Endothelial cell of umbilical vein (primary cell): ENCODE data around the gene TMEM267. TPM values are rescaled to one million over a fixed set of nuclear protein-coding genes. Genes with fewer than 3 reads are reported as not detected.
"Not testable (repeated sequence)": the region's sequence is repeated elsewhere in the genome, so short reads cannot be mapped to it uniquely, and the experiment has no call there.

Experiments
- BruUV-seq: library from RNA; stranded (reverse); fragments of 400-500 nt; replicated peaks from 2 replicates; lab custom pipeline; 2021; lab: Mats Ljungman, UMichigan
- CTCF ChIA-PET: fragments of 300-600, 350-600 bp; sonication (Branson Sonifier 250); formaldehyde crosslinking; loops from one replicate; lab custom pipeline; 2021; ENCODE audit warnings: antibody characterized with exemption, inconsistent platforms; lab: Charles Lee
- POLR2A ChIA-PET: fragments of 300-600, 350-600 bp; sonication (Branson Sonifier 250); formaldehyde crosslinking; loops from one replicate; lab custom pipeline; 2021; ENCODE audit warnings: antibody characterized with exemption, inconsistent platforms; lab: Charles Lee
- DNase-seq: peaks from one replicate; pipeline ENCODE4 v3.0.0-alpha.2; 2011; ENCODE audit warnings: low read depth, low spot score
- FAIRE-seq: peaks from 2 replicates; lab custom pipeline; 2011; peaks lifted over from hg19 to GRCh38; lab: Jason Lieb, UNC
- H2AFZ ChIP-seq: 2 replicates; pipeline ENCODE4 v1.6.0; 2012; ENCODE audit warnings: low read depth, low read length, control low read depth, inconsistent platforms
- H3K27ac ChIP-seq: 2 replicates; pipeline ENCODE4 v1.5.1; 2011; ENCODE audit warnings: low read depth, mild to moderate bottlenecking, control low read depth, low read length, moderate library complexity; ENCODE audit not compliant: insufficient read depth
- H3K27me3 ChIP-seq, 2 experiments: 2 replicates each; pipeline versions ENCODE4 v1.6.0 to v1.6.1; 2011; ENCODE audit warnings: low read length in 2 of 2, mixed read lengths in 1 of 2; ENCODE audit not compliant: control insufficient read depth in 2 of 2, insufficient read depth in 2 of 2
- H3K36me3 ChIP-seq, 2 experiments: 2 replicates in 1 of 2; 3 replicates in 1 of 2; pipeline ENCODE4 v1.5.1; 2011; ENCODE audit warnings: low read length in 2 of 2, mild to moderate bottlenecking in 1 of 2, moderate library complexity in 1 of 2; ENCODE audit not compliant: control insufficient read depth in 2 of 2, insufficient read depth in 2 of 2; ENCODE audit errors: extremely low read depth in 1 of 2
- H3K4me1 ChIP-seq: 3 replicates; pipeline ENCODE4 v1.5.1; 2011; ENCODE audit warnings: mild to moderate bottlenecking, low read length; ENCODE audit not compliant: control insufficient read depth, insufficient read depth; ENCODE audit errors: extremely low read depth
- H3K4me2 ChIP-seq: 2 replicates; pipeline ENCODE4 v1.6.1; 2011; ENCODE audit warnings: low read length, control low read depth, mixed read lengths; ENCODE audit not compliant: insufficient read depth
- H3K4me3 ChIP-seq, 3 experiments: fragments of 200-600 bp in 1 of 3; sonication (generic), shearing (Covaris generic) in 1 of 3; replicated peaks in 1 of 3; 2 replicates each; pipeline ENCODE4 v1.5.1; 2011 to 2016; ENCODE audit warnings: control low read depth in 3 of 3, low read length in 3 of 3, mild to moderate bottlenecking in 2 of 3, inconsistent platforms in 1 of 3, low read depth in 1 of 3, moderate library complexity in 1 of 3; ENCODE audit not compliant: insufficient read depth in 1 of 3
- H3K79me2 ChIP-seq: 2 replicates; pipeline ENCODE4 v1.6.0; 2012; ENCODE audit warnings: low read length, inconsistent platforms; ENCODE audit not compliant: control insufficient read depth, insufficient read depth
- H3K9ac ChIP-seq: replicated peaks from 2 replicates; pipeline ENCODE3; 2011; ENCODE audit warnings: low read length, control low read depth; ENCODE audit not compliant: insufficient read depth; ENCODE audit errors: extremely low read depth
- H3K9me1 ChIP-seq: replicated peaks from 3 replicates; pipeline ENCODE4 v1.6.0; 2011; ENCODE audit warnings: mild to moderate bottlenecking, low read length; ENCODE audit not compliant: control insufficient read depth, insufficient read depth; ENCODE audit errors: extremely low read depth
- H3K9me3 ChIP-seq: replicated peaks from 2 replicates; pipeline ENCODE4 v1.5.1; 2012; ENCODE audit warnings: low read length, inconsistent platforms; ENCODE audit not compliant: control insufficient read depth, insufficient read depth
- H4K20me1 ChIP-seq: replicated peaks from 2 replicates; pipeline ENCODE3; 2011; ENCODE audit warnings: mild to moderate bottlenecking, low read length; ENCODE audit not compliant: control insufficient read depth, insufficient read depth; ENCODE audit errors: extremely low read depth
- CTCF ChIP-seq, 2 donors: IDR thresholded peaks; 1 replicate in 1 of 2; 2 replicates in 1 of 2; pipeline ENCODE4 v1.5.1; 2011; ENCODE audit warnings: low read length in 2 of 2, mild to moderate bottlenecking in 2 of 2, moderate library complexity in 2 of 2, control low read depth in 1 of 2, inconsistent platforms in 1 of 2, low read depth in 1 of 2; ENCODE audit not compliant: insufficient read depth in 1 of 2; ENCODE audit errors: extremely low read depth in 1 of 2
- EZH2 ChIP-seq: IDR thresholded peaks from 2 replicates; pipeline ENCODE4 v1.6.1; 2012; ENCODE audit warnings: borderline replicate concordance, low read depth, mild to moderate bottlenecking, moderate library complexity, low read length, inconsistent platforms; ENCODE audit not compliant: severe bottlenecking
- FOS ChIP-seq: IDR thresholded peaks from 2 replicates; pipeline ENCODE4 v1.6.1; 2011; ENCODE audit warnings: mild to moderate bottlenecking, low read length, moderate library complexity, borderline replicate concordance; ENCODE audit not compliant: insufficient read depth
- GATA2 ChIP-seq: IDR thresholded peaks from 2 replicates; pipeline ENCODE4 v1.7.0; 2011; ENCODE audit warnings: low read depth, mild to moderate bottlenecking, moderate library complexity, mixed read lengths, low read length; ENCODE audit not compliant: insufficient read length, insufficient read depth
- JUN ChIP-seq: IDR thresholded peaks from 2 replicates; pipeline ENCODE4 v1.6.1; 2011; ENCODE audit warnings: borderline replicate concordance, low read depth; ENCODE audit not compliant: insufficient read length, insufficient read depth
- MAX ChIP-seq: IDR thresholded peaks from 2 replicates; pipeline ENCODE4 v1.6.1; 2011; ENCODE audit not compliant: insufficient read depth, insufficient read length
- MYC ChIP-seq: IDR thresholded peaks from one replicate; pipeline ENCODE4 v1.6.1; 2011; ENCODE audit warnings: mild to moderate bottlenecking, low read depth, low read length
- POLR2A ChIP-seq: IDR thresholded peaks from 2 replicates; pipeline ENCODE4 v1.6.1; 2012; ENCODE audit warnings: low read depth, mild to moderate bottlenecking, control low read depth, low read length
- POLR2AphosphoS5 ChIP-seq: IDR thresholded peaks from 2 replicates; pipeline ENCODE4 v1.6.1; 2012; ENCODE audit warnings: low read depth, mild to moderate bottlenecking, control low read depth, low read length, moderate library complexity; ENCODE audit not compliant: insufficient read depth
- dilution Hi-C: fragments of 300-500 bp; cut with MboI; formaldehyde crosslinking; loops from one replicate; pipeline ENCODE4 v1.15.0; 2019; ENCODE audit warnings: low sequenced_read_pairs; ENCODE audit not compliant: extremely low pct_ligation_motif_present
- intact Hi-C: fragments of 100-400 bp; cut with micrococcal nuclease; formaldehyde crosslinking; loops from one replicate; pipeline ENCODE4 v1.10.0; 2022
- polyA plus RNA-seq, 4 experiments: library from polyadenylated mRNA; depleted of rRNA in 3 of 4; stranded (reverse) in 3 of 4; unstranded in 1 of 4; fragments of >200 nt; gene quantifications; 2 replicates each; pipeline versions ENCODE4 v1.2.1 to v1.2.3, GENCODE V29; 2011 to 2012; ENCODE audit warnings: missing spikeins in 1 of 4
- total RNA-seq: library from RNA; stranded (reverse); gene quantifications from 2 replicates; pipeline ENCODE4 v1.2.3, GENCODE V29; 2021

Gene TMEM267
- total and polyA plus RNA-seq, 2 donors (not counting 3 experiments of a cell fraction or from before 2014, with no cell fraction given) = 5.4 to 8.6 TPM

GRCh38 chr5:43456556-43456955, 27.1 kb downstream of the TMEM267 start:
- H3K36me3 ChIP-seq = no peaks in the 10 kb centered on the region
- FAIRE-seq = no peak
- H3K79me2 ChIP-seq = no peaks in the 10 kb centered on the region
- ChIA-PET POLR2A (no interaction called here), CTCF (interaction anchor here (1.0 kb wide), 1 partner anchor 567 kb away, joined by 3 read pairs; no protein-coding TSS in a partner anchor)
- intact Hi-C loops (no loop called here), dilution Hi-C loops (no loop called here)
- no peak overlapping the region for H3K9ac ChIP-seq
- H3K9me3 ChIP-seq = no peaks in the 10 kb centered on the region
- no peak overlapping the region for H2AFZ ChIP-seq
- no peaks in the 10 kb centered on the region for H3K9me1 ChIP-seq
- no peak overlapping the region for H3K4me2 ChIP-seq
- TF ChIP-seq CTCF (IDR thresholded peaks at IDR 0.05; ENCODE audit: extremely low read depth in 1 of 2, insufficient read depth in 1 of 2, low read depth in 1 of 2, low read length in 2 of 2) (no peak), POLR2AphosphoS5 (no peak), MAX (no peak), FOS (no peak), EZH2 (no peak), JUN (no peak), GATA2 (no peak), POLR2A (no peak), MYC (no peak)
- no peak overlapping the region for H3K4me3 ChIP-seq
- no peaks in the 10 kb centered on the region for H4K20me1 ChIP-seq
- no peaks in the 10 kb centered on the region for H3K4me1 ChIP-seq
- DNase-seq = no peak
- no TSS peak for BruUV-seq
- no peaks in the 10 kb centered on the region for H3K27me3 ChIP-seq
- no peak overlapping the region for H3K27ac ChIP-seq

- intact Hi-C loops, H3K36me3 ChIP-seq, FAIRE-seq: not testable (repeated sequence)
These were observed 42.1 kb downstream of the TMEM267 start for GRCh38 chr5:43441575-43441974.

More at GRCh38 chr5:43441575-43441974, 42.1 kb downstream of the TMEM267 start:
- H3K27ac ChIP-seq, H3K79me2 ChIP-seq, DNase-seq, H4K20me1 ChIP-seq, dilution Hi-C loops, H3K9ac ChIP-seq, BruUV-seq, H3K4me2 ChIP-seq, H3K9me3 ChIP-seq, H3K4me1 ChIP-seq, H3K27me3 ChIP-seq, H2AFZ ChIP-seq, CTCF ChIA-PET, H3K9me1 ChIP-seq, POLR2A ChIA-PET, H3K4me3 ChIP-seq: not testable (repeated sequence)
